ENCODE data around the gene MBP. TPM values are rescaled to one million over a fixed set of nuclear protein-coding genes. Genes with fewer than 3 reads are reported as not detected.

MBP gene
- total and polyA plus RNA-seq, 2 donors (not counting 1 experiment from before 2014, with no cell fraction given) = 2.3 to 3.6 TPM

DNA sequence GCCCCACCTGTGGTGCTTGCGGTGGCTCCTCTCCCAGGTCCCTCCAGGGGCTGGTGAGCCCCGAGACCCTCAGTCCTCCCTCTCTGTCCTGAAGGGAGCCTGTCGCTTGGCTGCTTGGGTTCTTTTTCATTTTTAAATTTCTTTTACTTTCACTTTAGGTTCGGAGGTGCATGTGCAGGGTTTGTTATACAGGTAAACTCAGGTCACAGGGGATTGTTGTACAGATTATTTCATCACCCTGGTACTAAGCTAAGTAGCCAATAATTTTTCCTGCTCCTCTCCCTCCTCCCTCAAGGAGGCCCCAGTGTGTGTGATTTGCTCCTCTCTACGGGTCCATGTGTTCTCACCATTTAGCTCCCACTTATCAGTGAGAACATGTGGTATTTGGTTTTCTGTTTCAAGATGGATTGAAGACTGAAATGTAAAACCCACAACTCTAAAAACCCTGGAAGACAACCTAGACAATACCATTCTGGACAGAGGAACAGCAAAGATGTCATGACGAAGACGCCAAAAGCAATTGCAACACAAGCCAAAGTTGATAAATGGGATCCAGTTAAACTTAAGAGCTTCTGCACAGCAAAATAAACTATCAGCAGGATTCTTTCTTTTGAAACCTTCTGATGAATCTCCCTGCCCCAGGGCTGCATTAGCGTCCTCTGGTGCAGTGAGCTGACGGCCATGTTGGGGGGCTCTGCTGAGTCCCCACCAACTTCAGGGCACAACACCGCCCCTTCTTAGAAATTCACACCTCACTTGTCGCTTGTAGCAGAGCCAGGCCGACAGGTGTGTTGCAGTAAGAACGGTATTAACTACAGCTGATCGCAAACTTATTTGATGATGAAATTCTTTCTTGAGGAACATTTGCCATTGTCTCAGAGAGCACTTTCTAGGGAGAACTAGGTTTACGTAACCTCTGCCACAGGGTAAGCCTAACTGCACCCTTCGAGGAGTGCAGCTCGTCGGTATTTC, 174.9 kb downstream of the MBP start:
- TF ChIP-seq EZH2 (IDR thresholded peaks at IDR 0.05; ENCODE audit: low read length, missing control alignments) = no peak
- TF ChIP-seq, protein P1, sequence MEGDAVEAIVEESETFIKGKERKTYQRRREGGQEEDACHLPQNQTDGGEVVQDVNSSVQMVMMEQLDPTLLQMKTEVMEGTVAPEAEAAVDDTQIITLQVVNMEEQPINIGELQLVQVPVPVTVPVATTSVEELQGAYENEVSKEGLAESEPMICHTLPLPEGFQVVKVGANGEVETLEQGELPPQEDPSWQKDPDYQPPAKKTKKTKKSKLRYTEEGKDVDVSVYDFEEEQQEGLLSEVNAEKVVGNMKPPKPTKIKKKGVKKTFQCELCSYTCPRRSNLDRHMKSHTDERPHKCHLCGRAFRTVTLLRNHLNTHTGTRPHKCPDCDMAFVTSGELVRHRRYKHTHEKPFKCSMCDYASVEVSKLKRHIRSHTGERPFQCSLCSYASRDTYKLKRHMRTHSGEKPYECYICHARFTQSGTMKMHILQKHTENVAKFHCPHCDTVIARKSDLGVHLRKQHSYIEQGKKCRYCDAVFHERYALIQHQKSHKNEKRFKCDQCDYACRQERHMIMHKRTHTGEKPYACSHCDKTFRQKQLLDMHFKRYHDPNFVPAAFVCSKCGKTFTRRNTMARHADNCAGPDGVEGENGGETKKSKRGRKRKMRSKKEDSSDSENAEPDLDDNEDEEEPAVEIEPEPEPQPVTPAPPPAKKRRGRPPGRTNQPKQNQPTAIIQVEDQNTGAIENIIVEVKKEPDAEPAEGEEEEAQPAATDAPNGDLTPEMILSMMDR (conservative IDR thresholded peaks at IDR 0.05 in 1 of 2, IDR thresholded peaks at IDR 0.05 in 1 of 2; ENCODE audit: low read depth in 1 of 2, low read length in 2 of 2) = no peak
- no peaks in the 10 kb centered on the region for H4K20me1 ChIP-seq (ENCODE audit: control insufficient read depth, extremely low read depth, insufficient read depth, low read length)
- H2AFZ ChIP-seq (ENCODE audit: low read length) = no peak overlapping the region
- no peaks in the 10 kb centered on the region for H3K9me3 ChIP-seq (ENCODE audit: control insufficient read depth, insufficient read depth, low read depth, low read length)
- H3K9ac ChIP-seq (ENCODE audit: insufficient read depth, low read length) = no peak overlapping the region
- H3K27ac ChIP-seq (ENCODE audit: insufficient read depth, low read length) = no peak overlapping the region
- DNase-seq (ENCODE audit: low read depth in 2 of 2) = peak in 1 of 2 donors; percentile 28
- no peak overlapping the region for H3K4me3 ChIP-seq (replicated peaks in 1 of 4; ENCODE audit: control extremely low read depth in 1 of 4, insufficient read depth in 1 of 4, low read depth in 3 of 4, low read length in 4 of 4)
- no peak overlapping the region for H3K4me2 ChIP-seq (ENCODE audit: extremely low read depth, insufficient read depth, low read length)
- H3K4me1 ChIP-seq (ENCODE audit: control insufficient read depth, extremely low read depth, insufficient read depth, low read length) = no peaks in the 10 kb centered on the region
- no peaks in the 10 kb centered on the region for H3K79me2 ChIP-seq (ENCODE audit: control insufficient read depth, insufficient read depth, low read length)
- no peaks in the 10 kb centered on the region for H3K27me3 ChIP-seq (ENCODE audit: control insufficient read depth, insufficient read depth, low read length)
- peaks cover 4% of the 10 kb centered on the region for H3K36me3 ChIP-seq (ENCODE audit: control insufficient read depth, insufficient read depth, low read length)

DNA sequence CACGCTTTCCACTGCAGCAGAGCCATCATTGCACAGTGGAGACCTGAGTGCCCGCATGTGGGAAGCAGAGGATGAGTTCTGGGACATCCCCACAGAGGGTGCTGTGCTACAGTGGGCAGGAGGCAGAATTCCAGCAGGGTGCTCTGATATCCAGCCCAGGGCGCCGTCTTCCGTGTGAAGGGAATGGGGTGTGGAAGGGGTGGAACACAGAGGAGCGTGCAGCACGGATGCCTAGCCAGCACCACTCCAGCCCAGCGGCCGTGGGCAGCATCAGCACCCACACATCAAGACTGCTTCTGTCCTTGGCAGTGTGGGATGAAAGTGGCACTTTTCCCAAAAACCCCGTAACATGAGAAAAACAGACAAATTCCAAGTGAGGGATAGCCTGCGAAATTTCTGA, 175.9 kb downstream of the MBP start:
- Histone ChIP-seq H3K9me3 (ENCODE audit: control insufficient read depth, insufficient read depth, low read depth, low read length) (no peaks in the 10 kb centered on the region), H3K4me1 (ENCODE audit: control insufficient read depth, extremely low read depth, insufficient read depth, low read length) (no peaks in the 10 kb centered on the region), H2AFZ (ENCODE audit: low read length) (no peak overlapping the region), H3K27me3 (ENCODE audit: control insufficient read depth, insufficient read depth, low read length) (no peaks in the 10 kb centered on the region), H3K79me2 (ENCODE audit: control insufficient read depth, insufficient read depth, low read length) (no peaks in the 10 kb centered on the region), H3K36me3 (ENCODE audit: control insufficient read depth, insufficient read depth, low read length) (peaks cover 4% of the 10 kb centered on the region), H3K4me3 (replicated peaks in 1 of 4; ENCODE audit: control extremely low read depth in 1 of 4, insufficient read depth in 1 of 4, low read depth in 3 of 4, low read length in 4 of 4) (no peak overlapping the region), H3K9ac (ENCODE audit: insufficient read depth, low read length) (no peak overlapping the region), H3K27ac (ENCODE audit: insufficient read depth, low read length) (no peak overlapping the region), H4K20me1 (ENCODE audit: control insufficient read depth, extremely low read depth, insufficient read depth, low read length) (no peaks in the 10 kb centered on the region), H3K4me2 (ENCODE audit: extremely low read depth, insufficient read depth, low read length) (no peak overlapping the region)
- DNase-seq (ENCODE audit: low read depth in 2 of 2) = no peak
- TF ChIP-seq, protein P1 (conservative IDR thresholded peaks at IDR 0.05 in 1 of 2, IDR thresholded peaks at IDR 0.05 in 1 of 2; ENCODE audit: low read depth in 1 of 2, low read length in 2 of 2) = no peak
- no peak for TF ChIP-seq EZH2 (IDR thresholded peaks at IDR 0.05; ENCODE audit: low read length, missing control alignments)

DNA sequence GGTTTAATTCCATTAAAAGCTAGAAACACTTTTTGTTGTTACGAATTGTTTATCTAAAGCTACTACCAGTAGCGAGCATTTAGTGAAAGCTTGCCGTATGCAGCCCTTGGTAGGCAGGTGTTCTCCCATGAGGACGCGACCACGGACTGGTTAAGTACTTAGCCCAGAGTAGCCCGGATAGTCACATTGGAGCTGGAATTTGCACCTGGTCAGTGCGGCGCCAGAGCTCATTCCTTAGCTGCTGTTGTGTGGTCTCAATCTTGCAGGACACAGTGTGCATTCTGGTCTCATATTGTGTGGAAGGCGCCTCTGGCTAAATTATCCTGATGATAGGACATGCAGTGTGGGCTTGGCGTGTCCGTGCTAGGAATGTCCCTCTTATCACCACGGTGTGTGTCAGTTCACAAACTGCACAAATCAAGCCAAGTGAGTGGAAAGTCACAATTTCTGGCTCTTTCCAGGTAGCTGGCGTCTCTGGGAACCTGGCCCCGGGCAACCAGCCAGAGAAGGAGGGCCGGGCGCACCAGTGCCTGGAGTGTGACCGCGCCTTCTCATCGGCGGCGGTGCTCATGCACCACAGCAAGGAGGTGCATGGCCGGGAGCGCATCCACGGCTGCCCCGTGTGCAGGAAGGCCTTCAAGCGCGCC, 176.9 kb downstream of the MBP start:
- no peak overlapping the region for H3K9ac ChIP-seq (ENCODE audit: insufficient read depth, low read length)
- H4K20me1 ChIP-seq (ENCODE audit: control insufficient read depth, extremely low read depth, insufficient read depth, low read length) = no peaks in the 10 kb centered on the region
- H3K36me3 ChIP-seq (ENCODE audit: control insufficient read depth, insufficient read depth, low read length) = peaks cover 3% of the 10 kb centered on the region
- TF ChIP-seq EZH2 (IDR thresholded peaks at IDR 0.05; ENCODE audit: low read length, missing control alignments) = no peak
- TF ChIP-seq, protein P1 (conservative IDR thresholded peaks at IDR 0.05 in 1 of 2, IDR thresholded peaks at IDR 0.05 in 1 of 2; ENCODE audit: low read depth in 1 of 2, low read length in 2 of 2) = no peak
- no peak for DNase-seq (ENCODE audit: low read depth in 2 of 2)
- H3K79me2 ChIP-seq (ENCODE audit: control insufficient read depth, insufficient read depth, low read length) = no peaks in the 10 kb centered on the region
- H2AFZ ChIP-seq (ENCODE audit: low read length) = no peak overlapping the region
- H3K27me3 ChIP-seq (ENCODE audit: control insufficient read depth, insufficient read depth, low read length) = no peaks in the 10 kb centered on the region
- H3K4me1 ChIP-seq (ENCODE audit: control insufficient read depth, extremely low read depth, insufficient read depth, low read length) = no peaks in the 10 kb centered on the region
- H3K9me3 ChIP-seq (ENCODE audit: control insufficient read depth, insufficient read depth, low read depth, low read length) = no peaks in the 10 kb centered on the region
- no peak overlapping the region for H3K4me3 ChIP-seq (replicated peaks in 1 of 4; ENCODE audit: control extremely low read depth in 1 of 4, insufficient read depth in 1 of 4, low read depth in 3 of 4, low read length in 4 of 4)
- H3K4me2 ChIP-seq (ENCODE audit: extremely low read depth, insufficient read depth, low read length) = no peak overlapping the region
- no peak overlapping the region for H3K27ac ChIP-seq (ENCODE audit: insufficient read depth, low read length)
